Transverse colon (tissue), 4 donors: ENCODE measurements around the gene TSC22D3. TPM values are rescaled to one million over a fixed set of nuclear protein-coding genes. Genes with fewer than 3 reads are reported as not detected.

ENCODE experiments used
- DNase-seq: peaks from one replicate; pipeline ENCODE4 v3.0.0-alpha.2; 2019
- H3K27ac ChIP-seq, 4 donors: fragments of 200-600 bp; sonication (generic); 2 replicates each; pipeline ENCODE4 v1.5.1; 2016 to 2018; ENCODE audit warnings: inconsistent platforms in 4 of 4
- H3K27me3 ChIP-seq: fragments of 200-600 bp; sonication (generic); 2 replicates; pipeline ENCODE4 v1.5.1; 2017; ENCODE audit warnings: inconsistent platforms
- H3K36me3 ChIP-seq, 4 donors: fragments of 200-600 bp; sonication (generic); 2 replicates each; pipeline ENCODE4 v1.5.1; 2017 to 2019; ENCODE audit warnings: inconsistent platforms in 4 of 4
- H3K4me1 ChIP-seq, 4 donors: fragments of 200-600 bp; sonication (generic); 2 replicates each; pipeline ENCODE4 v1.5.1; 2017 to 2020; ENCODE audit warnings: inconsistent platforms in 4 of 4
- H3K4me3 ChIP-seq, 4 donors: fragments of 200-600 bp; sonication (generic); 1 replicate in 1 of 4; 2 replicates in 3 of 4; pipeline versions ENCODE4 v1.5.1 to v1.6.1; 2017 to 2019; ENCODE audit warnings: inconsistent platforms in 4 of 4
- H3K9me3 ChIP-seq, 2 donors: fragments of 200-600 bp; sonication (generic); 2 replicates each; pipeline ENCODE4 v1.5.1; 2017 to 2019; ENCODE audit warnings: inconsistent platforms in 2 of 2
- CTCF ChIP-seq, 5 experiments: fragments of 200-600 bp in 3 of 5; fragments of 450-650 bp in 2 of 5; sonication (generic) in 3 of 5; IDR thresholded peaks; 1 replicate in 2 of 5; 2 replicates in 3 of 5; pipeline ENCODE4 v1.5.1; 2016 to 2017; ENCODE audit warnings: antibody characterized with exemption in 5 of 5, inconsistent platforms in 3 of 5, mild to moderate bottlenecking in 2 of 5, moderate library complexity in 1 of 5
- EP300 ChIP-seq: sonication (generic); formaldehyde crosslinking; IDR thresholded peaks from one replicate; pipeline ENCODE4 v1.6.1; 2017; ENCODE audit warnings: antibody characterized with exemption, low read depth
- POLR2A ChIP-seq: fragments of 450-650 bp; IDR thresholded peaks from one replicate; pipeline ENCODE4 v1.6.1; 2016; ENCODE audit warnings: antibody characterized with exemption, mild to moderate bottlenecking, moderate library complexity
- POLR2AphosphoS5 ChIP-seq, 3 donors: sonication (generic); formaldehyde crosslinking; IDR thresholded peaks; one replicate each; pipeline ENCODE4 v1.6.1; 2016; ENCODE audit warnings: antibody characterized with exemption in 3 of 3
- WGBS, 2 donors: methylation state at CpG; one replicate each; pipeline ENCODE4 v1.1.5; 2018; ENCODE audit warnings: low coverage in 1 of 2; 5-methylcytosine and 5-hydroxymethylcytosine counted together
- in situ Hi-C, 4 donors: fragments of 200-750 bp; cut with MboI; loops; one replicate each; pipeline versions ENCODE4 v1.15.0 to v1.15.1; 2017; ENCODE audit warnings: low sequenced_read_pairs in 3 of 4, low pct_ligation_motif_present in 1 of 4, low pct_unique_long_range_greater_than_20kb in 1 of 4
- intact Hi-C: fragments of 100-400 bp; cut with DNase I; formaldehyde crosslinking; loops from one replicate; pipeline ENCODE4 v1.15.1; 2023; ENCODE audit warnings: low total_unique reads
- total RNA-seq, 4 donors: library from RNA; depleted of rRNA; stranded (reverse); fragments of >200 nt; gene quantifications; one replicate each; pipeline ENCODE4 v1.1.0, GENCODE V29; 2016

TSC22D3 gene
- total RNA-seq, 4 donors from 2014 or later, result 146 to 349 (median 202) TPM

- 65 to 80% methylated on average over 2 to 5 of the region's 5 CpGs for WGBS, 2 donors
- in situ Hi-C loops, result no loop called here
- H3K36me3 ChIP-seq, result no peaks in the 10 kb centered on the region
- intact Hi-C loops, result no loop called here
- H3K9me3 ChIP-seq, result no peaks in the 10 kb centered on the region
- no peak overlapping the region for H3K4me3 ChIP-seq
- no peaks in the 10 kb centered on the region for H3K27me3 ChIP-seq
- H3K4me1 ChIP-seq, result peaks cover 0 to 19% (median 10%) of the 10 kb centered on the region in 4 donors
- no peak for TF ChIP-seq POLR2AphosphoS5 (IDR thresholded peaks at IDR 0.05)
- no peak for TF ChIP-seq POLR2A
- no peak for TF ChIP-seq EP300
- TF ChIP-seq CTCF (IDR thresholded peaks at IDR 0.05), result no peak
- no peak for DNase-seq
- peak overlapping the region; percentile 92 to 96 (median 95) for H3K27ac ChIP-seq
Observed at GRCh38 chrX:107711521-107712181, 63.9 kb downstream of the TSC22D3 start.

GRCh38 chrX:107710617-107711391 is 64.8 kb downstream of the TSC22D3 start:
- Histone ChIP-seq H3K27me3 (no peaks in the 10 kb centered on the region), H3K4me3 (no peak overlapping the region), H3K4me1 (peaks cover 0 to 19% (median 10%) of the 10 kb centered on the region in 4 donors), H3K27ac (peak overlapping the region; percentile 92 to 96 (median 95)), H3K9me3 (no peaks in the 10 kb centered on the region), H3K36me3 (no peaks in the 10 kb centered on the region)
- in situ Hi-C loops (no loop called here), intact Hi-C loops (no loop called here)
- TF ChIP-seq POLR2A (peak; percentile 43), POLR2AphosphoS5 (IDR thresholded peaks at IDR 0.05) (peak; percentile 65 to 77 (median 75)), CTCF (IDR thresholded peaks at IDR 0.05) (no peak), EP300 (peak; percentile 53)
- 25% methylated on average over 7 of the region's 7 CpGs; no CpG with 5 or more reads in 1 of the 2 donors for WGBS, 2 donors
- DNase-seq, result peak; percentile 49

- 76 to 86% methylated on average over 2 to 6 of the region's 6 CpGs for whole genome bisulfite sequencing, 2 donors
- Histone ChIP-seq H3K27me3 (no peaks in the 10 kb centered on the region), H3K9me3 (no peaks in the 10 kb centered on the region), H3K4me3 (no peak overlapping the region), H3K36me3 (no peaks in the 10 kb centered on the region), H3K27ac (peak overlapping the region; percentile 92 to 96 (median 95)), H3K4me1 (peaks cover 0 to 19% (median 10%) of the 10 kb centered on the region in 4 donors)
- no peak for TF ChIP-seq CTCF (IDR thresholded peaks at IDR 0.05)
- no peak for TF ChIP-seq POLR2AphosphoS5 (IDR thresholded peaks at IDR 0.05)
- no peak for DNase-seq
- in situ Hi-C loops (no loop called here), intact Hi-C loops (no loop called here)
Observed at GRCh38 chrX:107709266-107709806, 66.3 kb downstream of the TSC22D3 start.

GRCh38 chrX:107708762-107709161 is 66.8 kb downstream of the TSC22D3 start:
- H3K27me3 ChIP-seq, result no peaks in the 10 kb centered on the region
- H3K4me3 ChIP-seq, result no peak overlapping the region
- WGBS, 2 donors, result 40 to 73% methylated on average over 1 to 2 of the region's 2 CpGs
- H3K4me1 ChIP-seq, result peaks cover 0 to 19% (median 10%) of the 10 kb centered on the region in 4 donors
- intact Hi-C loops (no loop called here), in situ Hi-C loops (no loop called here)
- H3K9me3 ChIP-seq, result no peaks in the 10 kb centered on the region
- H3K36me3 ChIP-seq, result no peaks in the 10 kb centered on the region
- no peak for TF ChIP-seq POLR2AphosphoS5 (IDR thresholded peaks at IDR 0.05)
- no peak for TF ChIP-seq CTCF (IDR thresholded peaks at IDR 0.05)
- TF ChIP-seq POLR2A, result no peak
- no peak for TF ChIP-seq EP300
- DNase-seq, result no peak
- H3K27ac ChIP-seq, result peak overlapping the region in 1 of 4 donors; percentile 92
